Effector memory CD8-positive, alpha-beta T cell (primary cell): ENCODE measurements around the gene SPOCD1.

ENCODE experiments used
- ATAC-seq: fragments of 150-1000 bp; cut with Tn5 transposase; replicated peaks from 2 replicates; pipeline ENCODE4 v1.10.0; 2021; ENCODE audit warnings: mild to moderate bottlenecking, moderate library complexity
- DNase-seq, 3 experiments: peaks; one replicate each; pipeline ENCODE4 v3.0.0; 2021
- H3K27ac Mint-ChIP-seq, 2 donors: one replicate each; pipeline ENCODE4 v1.8.0; 2022; ENCODE audit warnings: mild to moderate bottlenecking in 2 of 2, mixed read lengths in 2 of 2, moderate library complexity in 2 of 2
- H3K27me3 Mint-ChIP-seq, 2 donors: one replicate each; pipeline ENCODE4 v1.8.0; 2022; ENCODE audit warnings: mixed read lengths in 2 of 2
- H3K36me3 Mint-ChIP-seq: one replicate; pipeline ENCODE4 v1.8.0; 2022; ENCODE audit warnings: mild to moderate bottlenecking, moderate library complexity, mixed read lengths; ENCODE audit not compliant: insufficient read depth
- H3K4me1 Mint-ChIP-seq, 2 donors: one replicate each; pipeline ENCODE4 v1.8.0; 2022; ENCODE audit warnings: low read depth in 2 of 2, mixed read lengths in 2 of 2
- H3K4me3 Mint-ChIP-seq, 2 donors: one replicate each; pipeline ENCODE4 v1.8.0; 2022; ENCODE audit warnings: mild to moderate bottlenecking in 2 of 2, mixed read lengths in 2 of 2, moderate library complexity in 2 of 2
- H3K9me3 Mint-ChIP-seq, 2 donors: one replicate each; pipeline ENCODE4 v1.8.0; 2022; ENCODE audit warnings: mixed read lengths in 2 of 2

SPOCD1 gene

DNA sequence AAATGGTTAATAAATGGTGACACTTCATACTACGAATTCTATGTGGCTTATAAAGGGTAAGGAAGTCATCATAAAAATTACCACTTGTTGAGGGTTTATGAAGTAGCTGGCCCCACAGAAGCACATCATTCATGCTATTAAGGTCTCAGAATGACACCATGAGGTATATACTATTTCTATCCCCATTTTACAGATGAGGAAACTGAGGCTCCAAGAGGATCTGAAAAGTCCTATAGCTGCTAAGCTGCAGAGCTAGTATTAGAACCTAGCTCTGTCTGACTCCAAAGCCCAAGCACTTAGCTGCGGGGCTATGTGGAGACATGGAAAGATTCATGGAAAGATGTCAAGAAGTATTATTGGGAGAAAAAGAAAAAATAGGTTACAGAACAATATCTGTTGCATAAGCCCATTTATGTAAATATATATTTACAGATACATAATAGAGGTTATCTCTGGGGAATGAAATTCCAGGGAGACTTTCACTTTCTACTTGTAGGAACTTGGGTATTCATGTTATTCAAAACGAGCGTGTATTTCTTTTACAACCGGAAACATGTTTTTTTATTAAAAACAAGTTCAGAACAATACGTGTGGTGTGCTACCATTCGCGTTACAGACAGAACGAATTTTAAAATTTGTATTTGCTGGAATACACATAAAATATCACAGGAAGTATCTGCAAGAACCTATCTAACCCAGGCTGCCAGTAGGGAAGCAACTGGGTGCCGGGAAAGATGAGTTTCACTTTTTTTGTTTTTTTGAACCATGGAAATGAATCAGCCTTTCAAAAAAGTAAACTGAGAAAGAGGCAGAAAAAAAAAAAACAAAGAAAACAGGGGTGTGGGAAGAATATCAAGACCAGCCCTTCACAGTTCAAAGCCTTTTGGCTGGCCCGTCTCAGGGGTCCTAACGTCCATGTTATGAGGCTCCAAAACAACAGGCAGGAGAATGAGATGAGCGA lies 13.4 kb downstream of the SPOCD1 start:
- Mint-ChIP-seq H3K36me3 (peaks cover 4% of the 10 kb centered on the region), H3K4me3 (peak overlapping the region in 1 of 2 donors; percentile 9), H3K27me3 (peaks cover 8 to 31% of the 10 kb centered on the region in 2 donors), H3K9me3 (no peaks in the 10 kb centered on the region), H3K27ac (peak overlapping the region in 1 of 2 donors; percentile 64), H3K4me1 (peaks cover 0 to 7% of the 10 kb centered on the region in 2 donors)
- DNase-seq (no peak), ATAC-seq (no peak)

GRCh38 chr1:31801458-31801857 lies 14.4 kb downstream of the SPOCD1 start:
- H3K4me1 Mint-ChIP-seq, result peaks cover 0 to 7% of the 10 kb centered on the region in 2 donors
- no peak for ATAC-seq
- H3K4me3 Mint-ChIP-seq, result no peak overlapping the region
- H3K27ac Mint-ChIP-seq, result no peak overlapping the region
- no peak for DNase-seq
- no peaks in the 10 kb centered on the region for H3K9me3 Mint-ChIP-seq
- peaks cover under 1% of the 10 kb centered on the region for H3K36me3 Mint-ChIP-seq
- peaks cover 9 to 41% of the 10 kb centered on the region in 2 donors for H3K27me3 Mint-ChIP-seq

- H3K4me3 Mint-ChIP-seq, result no peak overlapping the region
- DNase-seq (no peak), ATAC-seq (no peak)
- no peaks in the 10 kb centered on the region for H3K36me3 Mint-ChIP-seq
- H3K27me3 Mint-ChIP-seq, result peaks cover 9 to 49% of the 10 kb centered on the region in 2 donors
- peaks cover 0 to 7% of the 10 kb centered on the region in 2 donors for H3K4me1 Mint-ChIP-seq
- peak overlapping the region in 1 of 2 donors; percentile 1 for H3K27ac Mint-ChIP-seq
- no peaks in the 10 kb centered on the region for H3K9me3 Mint-ChIP-seq
Observed at GRCh38 chr1:31800674-31800967, 15.2 kb downstream of the SPOCD1 start.

DNA sequence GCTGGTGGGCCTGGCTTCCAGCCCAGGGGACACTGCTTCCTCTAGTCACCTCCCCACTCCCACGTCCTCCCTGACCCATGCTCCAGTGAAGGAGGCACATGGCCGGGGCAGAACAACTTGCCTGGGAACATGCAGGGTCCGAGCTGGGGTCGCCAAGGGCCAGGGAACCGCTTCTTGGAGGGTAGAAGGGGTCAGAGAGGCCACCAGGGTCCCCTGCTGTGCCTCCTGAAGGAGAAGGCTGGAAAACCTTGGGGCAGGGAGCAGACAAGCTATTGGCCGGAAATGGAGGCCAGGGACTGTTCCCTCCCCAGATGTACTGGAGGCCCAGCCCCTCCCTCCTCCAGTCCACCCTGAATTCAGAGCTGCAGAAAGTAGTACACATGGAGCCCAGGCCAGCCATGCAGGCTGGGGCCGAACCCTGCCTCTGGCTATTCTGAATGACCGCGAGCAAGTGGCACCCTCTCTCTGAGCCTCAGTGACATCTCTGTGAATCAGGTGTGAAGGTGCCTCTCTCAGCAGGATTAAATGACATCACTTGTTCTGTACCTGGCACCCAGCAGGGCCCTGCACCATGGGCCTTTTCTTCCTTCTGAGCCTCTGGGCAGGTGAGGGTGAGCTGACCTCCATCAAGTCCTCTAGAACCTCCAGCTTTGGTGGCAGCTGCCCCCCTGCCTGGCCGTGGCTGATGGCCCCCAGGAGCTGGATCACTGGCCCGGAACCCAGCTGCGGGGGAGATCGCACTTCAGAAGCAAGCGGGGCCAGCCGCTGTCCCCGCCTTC lies 15.7 kb downstream of the SPOCD1 start:
- Mint-ChIP-seq H3K36me3 (no peaks in the 10 kb centered on the region), H3K4me1 (peaks cover 0 to 7% of the 10 kb centered on the region in 2 donors), H3K27me3 (peaks cover 9 to 52% of the 10 kb centered on the region in 2 donors), H3K4me3 (no peak overlapping the region), H3K27ac (peak overlapping the region in 1 of 2 donors; percentile 1), H3K9me3 (no peaks in the 10 kb centered on the region)
- no peak for ATAC-seq
- no peak for DNase-seq

DNA sequence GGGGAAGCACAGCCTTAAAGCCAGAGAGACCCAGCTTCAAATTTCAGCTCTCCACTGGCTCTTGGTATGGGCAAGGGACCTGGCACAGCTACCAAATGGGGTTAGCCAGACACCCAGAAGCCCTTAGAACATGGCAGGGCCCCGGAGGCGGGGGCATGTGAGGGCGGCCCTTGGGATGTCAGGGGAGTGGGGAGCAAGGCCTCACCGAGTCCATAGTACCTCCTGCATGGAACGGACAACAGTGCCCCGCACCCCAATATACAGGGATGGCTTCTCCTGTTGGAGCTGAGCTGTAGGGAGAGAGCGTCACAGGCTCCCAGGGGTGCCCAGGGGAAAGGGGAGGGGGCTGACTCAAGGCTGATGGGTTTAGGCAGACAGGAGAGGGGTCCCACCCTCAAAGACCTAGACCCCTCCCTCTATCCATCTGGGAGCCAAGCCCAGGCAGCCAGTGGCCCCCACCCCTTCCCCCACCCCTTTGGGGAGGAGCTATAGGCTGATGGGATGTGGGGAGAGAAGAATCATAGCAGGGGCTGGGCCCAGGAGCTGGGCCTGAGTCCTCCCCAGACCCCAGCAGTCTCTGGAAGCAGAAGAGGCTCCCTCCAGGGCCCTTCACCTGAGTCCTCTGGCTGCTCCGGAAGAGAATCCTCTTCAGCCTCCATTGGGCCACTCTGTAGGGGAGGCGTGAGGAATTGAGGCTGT lies 16.5 kb downstream of the SPOCD1 start:
- H3K36me3 Mint-ChIP-seq, result no peaks in the 10 kb centered on the region
- H3K27me3 Mint-ChIP-seq, result peaks cover 9 to 52% of the 10 kb centered on the region in 2 donors
- H3K4me3 Mint-ChIP-seq, result no peak overlapping the region
- no peak overlapping the region for H3K27ac Mint-ChIP-seq
- peaks cover 0 to 7% of the 10 kb centered on the region in 2 donors for H3K4me1 Mint-ChIP-seq
- no peak for ATAC-seq
- H3K9me3 Mint-ChIP-seq, result no peaks in the 10 kb centered on the region
- DNase-seq, result no peak

GRCh38 chr1:31798433-31799195 lies 17.2 kb downstream of the SPOCD1 start:
- DNase-seq, result no peak
- Mint-ChIP-seq H3K27ac (no peak overlapping the region), H3K36me3 (no peaks in the 10 kb centered on the region), H3K9me3 (no peaks in the 10 kb centered on the region), H3K4me3 (no peak overlapping the region), H3K4me1 (peaks cover 0 to 7% of the 10 kb centered on the region in 2 donors), H3K27me3 (peaks cover 9 to 52% of the 10 kb centered on the region in 2 donors)
- no peak for ATAC-seq

- H3K4me1 Mint-ChIP-seq, result peaks cover 0 to 7% of the 10 kb centered on the region in 2 donors
- H3K27ac Mint-ChIP-seq, result no peak overlapping the region
- H3K4me3 Mint-ChIP-seq, result no peak overlapping the region
- no peak for DNase-seq
- H3K36me3 Mint-ChIP-seq, result no peaks in the 10 kb centered on the region
- H3K9me3 Mint-ChIP-seq, result no peaks in the 10 kb centered on the region
- ATAC-seq, result no peak
- peaks cover 9 to 52% of the 10 kb centered on the region in 2 donors for H3K27me3 Mint-ChIP-seq
Observed at GRCh38 chr1:31798086-31798432, 17.8 kb downstream of the SPOCD1 start.

DNA sequence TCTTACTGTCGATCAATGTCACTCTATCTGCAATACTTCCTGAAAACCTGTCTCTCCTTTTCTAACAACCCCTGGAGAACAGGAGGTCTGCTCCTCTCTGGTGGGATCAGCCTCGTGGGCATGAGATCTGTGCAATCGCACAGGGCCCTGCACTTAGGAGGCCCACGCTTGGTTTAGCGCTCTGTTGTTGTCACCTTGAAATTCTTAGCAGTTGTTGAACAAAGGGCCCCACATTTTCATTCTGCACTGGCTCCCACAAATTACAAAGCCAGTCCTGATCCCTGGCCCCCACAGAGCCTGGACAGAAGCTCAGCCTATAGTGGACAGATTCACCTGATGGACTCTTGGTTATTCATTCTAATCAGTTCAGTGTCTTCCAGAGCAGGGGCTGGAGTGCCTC lies 18.6 kb downstream of the SPOCD1 start:
- ATAC-seq (no peak), DNase-seq (no peak)
- Mint-ChIP-seq H3K4me3 (no peak overlapping the region), H3K36me3 (no peaks in the 10 kb centered on the region), H3K27ac (no peak overlapping the region), H3K9me3 (no peaks in the 10 kb centered on the region), H3K4me1 (peaks cover 0 to 5% of the 10 kb centered on the region in 2 donors), H3K27me3 (peaks cover 9 to 60% of the 10 kb centered on the region in 2 donors)

DNA sequence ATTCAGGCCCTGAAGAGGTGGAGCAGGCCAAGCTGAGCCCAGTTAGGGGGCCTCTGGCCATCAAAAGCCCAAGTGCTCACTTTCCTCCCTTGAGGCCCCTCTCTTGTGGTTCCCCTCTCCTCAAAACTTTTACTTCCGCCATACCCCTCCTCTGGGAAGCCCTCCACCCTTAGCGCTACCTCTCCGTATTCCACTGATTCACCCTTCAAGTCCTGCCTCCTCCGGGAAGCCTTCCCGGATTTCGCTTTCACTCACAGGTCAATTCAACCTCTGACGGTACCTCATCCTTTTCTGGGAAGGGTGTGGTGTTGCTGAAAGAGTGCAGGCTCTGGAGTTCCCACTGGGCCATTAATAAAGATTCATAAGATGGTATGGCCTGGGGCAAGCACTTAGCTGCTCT lies 19.1 kb downstream of the SPOCD1 start:
- Mint-ChIP-seq H3K36me3 (no peaks in the 10 kb centered on the region), H3K4me1 (peaks cover 0 to 5% of the 10 kb centered on the region in 2 donors), H3K27me3 (peaks cover 9 to 63% of the 10 kb centered on the region in 2 donors), H3K9me3 (no peaks in the 10 kb centered on the region), H3K4me3 (no peak overlapping the region), H3K27ac (no peak overlapping the region)
- ATAC-seq (no peak), DNase-seq (no peak)

DNA sequence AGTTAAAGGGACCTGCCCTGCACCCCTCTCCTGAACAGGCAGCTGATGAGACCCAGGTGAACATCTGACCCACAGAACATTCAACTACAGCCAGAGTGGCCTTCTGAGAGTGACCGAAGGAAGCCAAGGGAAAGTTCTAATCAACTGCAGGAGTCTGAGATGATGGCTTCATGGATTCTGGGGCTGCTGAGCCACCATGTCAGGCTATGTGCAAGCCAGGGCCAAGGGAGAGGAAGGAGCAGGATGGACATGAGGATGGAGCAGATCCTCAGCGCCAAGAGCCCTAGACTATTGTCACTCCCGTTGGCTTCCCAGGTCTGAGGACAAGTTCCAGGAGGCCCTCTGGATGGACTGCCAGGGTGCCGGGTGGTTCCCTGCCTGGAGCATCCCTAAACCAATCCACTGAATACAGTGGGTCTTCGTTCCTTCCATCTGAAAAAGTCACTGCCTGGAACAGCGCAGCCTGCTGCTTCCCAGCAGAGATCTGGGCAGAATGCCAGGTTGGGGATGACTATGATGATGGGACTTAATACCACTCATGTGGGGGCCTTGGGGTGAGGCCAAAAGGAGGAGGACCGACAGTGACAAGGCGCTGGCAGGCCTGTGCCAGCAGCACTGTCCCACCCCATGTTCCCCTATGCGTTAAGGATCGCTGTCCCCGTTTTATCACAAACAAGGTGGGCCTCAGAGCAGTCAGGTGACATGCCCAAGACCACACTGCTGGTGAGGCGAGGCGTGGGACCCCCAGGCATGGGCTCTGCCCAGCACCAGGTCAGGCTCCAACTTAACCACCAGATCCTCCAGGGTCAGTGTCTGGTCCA lies 19.8 kb downstream of the SPOCD1 start:
- Mint-ChIP-seq H3K27ac (no peak overlapping the region), H3K27me3 (peaks cover 9 to 57% of the 10 kb centered on the region in 2 donors)
- DNase-seq, result no peak

DNA sequence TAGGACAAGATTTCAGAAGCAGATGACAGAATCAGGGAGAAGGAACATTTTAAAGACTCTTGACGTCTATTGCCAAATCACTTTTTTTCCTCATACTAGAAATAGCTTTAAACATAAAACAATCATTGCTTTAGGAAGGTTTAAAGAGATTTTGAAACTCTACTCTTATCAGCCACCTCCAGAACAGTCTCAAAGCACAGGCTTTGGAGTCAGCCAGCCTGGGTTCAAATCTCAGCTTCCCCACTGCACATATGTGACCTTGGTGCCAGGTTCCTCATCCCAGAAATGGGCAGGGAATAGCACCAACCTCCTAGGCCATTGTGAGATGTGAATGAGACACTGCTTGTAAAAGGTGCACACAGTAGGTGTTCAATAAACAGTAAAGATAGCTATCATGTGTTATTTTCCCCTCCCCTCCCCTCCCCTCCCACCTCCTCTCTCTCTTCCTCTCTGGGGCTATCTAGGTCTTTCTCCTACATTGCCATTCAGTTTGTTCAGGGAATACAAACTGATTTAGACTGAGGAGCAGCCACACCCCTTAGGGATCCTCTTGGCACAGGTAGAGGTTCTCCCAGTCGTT lies 20.6 kb downstream of the SPOCD1 start:
- peaks cover 9 to 50% of the 10 kb centered on the region in 2 donors for H3K27me3 Mint-ChIP-seq
- no peak for DNase-seq

More for the DNA sequence above, 19.8 kb downstream of the SPOCD1 start:
- Mint-ChIP-seq H3K4me3 (no peak overlapping the region), H3K36me3 (peaks cover under 1% of the 10 kb centered on the region), H3K9me3 (no peaks in the 10 kb centered on the region), H3K4me1 (peaks cover 0 to 5% of the 10 kb centered on the region in 2 donors)
- no peak for ATAC-seq

More for the DNA sequence above, 20.6 kb downstream of the SPOCD1 start:
- Mint-ChIP-seq H3K4me1 (peaks cover 0 to 1% of the 10 kb centered on the region in 2 donors), H3K9me3 (no peaks in the 10 kb centered on the region), H3K27ac (no peak overlapping the region), H3K36me3 (peaks cover 2% of the 10 kb centered on the region), H3K4me3 (no peak overlapping the region)
- no peak for ATAC-seq
